Measurements from ENCODE around the gene NEK8. TPM values are rescaled to one million over a fixed set of nuclear protein-coding genes. Genes with fewer than 3 reads are reported as not detected.

The NEK8 gene
- total and polyA plus RNA-seq, 2 of the 8 experiments (the other 6 are each of a cell fraction or from before 2014, with no cell fraction given) = 14.9 to 23.3 TPM

- no peak for TF ChIP-seq KDM4A (IDR thresholded peaks at IDR 0.05; ENCODE audit: low read depth, low read length, severe bottlenecking)
- peak; percentile 87 to 93 for TF ChIP-seq POLR2A (IDR thresholded peaks at IDR 0.05; ENCODE audit: control extremely low read depth in 1 of 2, low read depth in 2 of 2, low read length in 2 of 2)
- peak; percentile 46; the same call in 1 of the 2 replicates for TF ChIP-seq TBP (IDR thresholded peaks at IDR 0.05; ENCODE audit: low read depth, low read length)
- TF ChIP-seq POLR2AphosphoS5 (IDR thresholded peaks at IDR 0.05; ENCODE audit: low read depth, low read length) = peak; percentile 94
- no peak; the same call in 1 of the 2 replicates for TF ChIP-seq PHF8 (conservative IDR thresholded peaks at IDR 0.05; ENCODE audit: low read depth, low read length)
- no peak for TF ChIP-seq SUZ12 (IDR thresholded peaks at IDR 0.05; ENCODE audit: low read length)
These were observed 16.6 kb downstream of the NEK8 start (continued) for GRCh38 chr17:28744972-28745785.
